ENCODE results near the gene RANBP3.

DNA sequence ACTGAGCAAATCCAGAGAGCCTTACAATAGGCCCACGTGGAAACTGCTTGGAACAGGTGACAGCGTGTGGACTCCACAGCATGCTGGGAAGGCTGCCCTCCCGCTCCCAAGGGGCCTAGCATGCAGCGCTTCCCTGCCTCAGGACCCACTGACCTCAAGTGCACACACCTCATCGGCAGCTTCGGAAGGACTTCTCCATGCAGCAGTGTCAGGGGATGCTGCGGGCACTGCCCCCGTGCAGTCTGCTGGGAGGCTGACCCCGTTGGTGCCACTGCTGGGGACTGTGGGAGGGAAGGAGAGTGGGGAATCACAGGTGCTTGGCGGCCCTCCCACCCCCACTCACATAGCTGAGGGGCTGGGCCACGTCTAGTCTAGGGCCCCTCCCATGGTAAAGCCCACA lies 46.7 kb downstream of the RANBP3 start:
- no peak for TF ChIP-seq CTCF (conservative IDR thresholded peaks at IDR 0.05; ENCODE audit: low read length)
- TF ChIP-seq EZH2phosphoT487 (IDR thresholded peaks at IDR 0.05; ENCODE audit: borderline replicate concordance, low read depth, low read length), result no peak
